Stimulated activated naive CD8-positive, alpha-beta T cell treated with anti-CD3 and anti-CD28 coated beads, Interleukin-15, amount 100 ng/mL, for 72 hours (primary cell): ENCODE data around the gene SEMA3D.

ENCODE experiments used
- ATAC-seq: fragments of 150-1000 bp; cut with Tn5 transposase; 2 replicates; pipeline ENCODE4 v1.10.0; 2021; ENCODE audit warnings: mild to moderate bottlenecking, moderate library complexity
- DNase-seq, 2 donors: peaks; one replicate each; pipeline ENCODE4 v3.0.0; 2021 to 2022
- H3K27ac Mint-ChIP-seq, 2 donors: one replicate each; pipeline ENCODE4 v1.8.0; 2022; ENCODE audit warnings: mild to moderate bottlenecking in 2 of 2, mixed read lengths in 2 of 2, moderate library complexity in 2 of 2
- H3K27me3 Mint-ChIP-seq: one replicate; pipeline ENCODE4 v1.8.0; 2022; ENCODE audit warnings: mixed read lengths
- H3K4me1 Mint-ChIP-seq: one replicate; pipeline ENCODE4 v1.8.0; 2022; ENCODE audit warnings: mild to moderate bottlenecking, mixed read lengths
- H3K4me3 Mint-ChIP-seq, 2 donors: one replicate each; pipeline ENCODE4 v1.8.0; 2022; ENCODE audit warnings: mild to moderate bottlenecking in 2 of 2, mixed read lengths in 2 of 2, moderate library complexity in 1 of 2
- H3K9me3 Mint-ChIP-seq, 2 donors: one replicate each; pipeline ENCODE4 v1.8.0; 2022; ENCODE audit warnings: mixed read lengths in 2 of 2

The SEMA3D gene

DNA sequence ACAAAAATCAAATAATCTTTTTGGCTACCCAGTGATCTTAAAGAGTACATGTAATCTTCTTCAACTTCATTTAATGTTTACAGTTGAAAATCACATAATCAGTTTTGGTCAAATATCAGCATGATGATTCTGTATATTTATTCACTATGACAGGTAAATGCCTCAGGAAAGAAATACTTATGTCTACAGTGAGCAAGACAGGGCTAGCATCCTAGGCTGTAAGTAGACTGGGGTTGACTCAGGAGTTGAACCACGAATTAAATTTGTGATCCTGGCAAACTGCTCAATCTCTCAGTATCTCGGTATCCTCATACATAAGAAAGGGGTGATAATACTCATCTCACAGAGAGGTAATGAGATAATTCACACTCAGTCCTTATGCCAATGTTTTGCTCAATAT lies 71.8 kb downstream of the SEMA3D start:
- no peaks in the 10 kb centered on the region for H3K4me1 Mint-ChIP-seq
- H3K27ac Mint-ChIP-seq: no peak overlapping the region
- DNase-seq: no peak
- no peaks in the 10 kb centered on the region for H3K27me3 Mint-ChIP-seq
- H3K9me3 Mint-ChIP-seq: no peaks in the 10 kb centered on the region
- no peak overlapping the region for H3K4me3 Mint-ChIP-seq
- no peak for ATAC-seq

DNA sequence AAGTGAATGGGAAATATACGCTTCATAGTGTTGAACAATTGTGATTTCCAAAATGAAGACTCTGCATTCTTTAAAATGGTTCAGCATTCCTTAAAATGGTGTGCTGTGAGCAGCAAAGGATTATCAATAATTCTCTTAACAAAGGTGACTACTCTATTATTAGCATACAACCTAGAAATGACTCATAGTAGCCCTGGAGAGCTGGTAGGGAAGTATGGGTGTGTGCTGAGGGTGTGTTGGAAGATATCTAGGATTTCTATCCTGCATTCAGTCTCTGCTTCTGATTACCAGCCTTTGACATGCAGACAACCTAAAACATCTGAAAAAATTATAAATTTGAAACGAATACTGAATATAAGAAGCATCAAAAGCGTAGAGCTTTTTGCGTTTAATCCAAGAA lies 72.5 kb downstream of the SEMA3D start:
- no peak overlapping the region for H3K4me3 Mint-ChIP-seq
- ATAC-seq (no peak), DNase-seq (no peak)
- H3K4me1 Mint-ChIP-seq: no peaks in the 10 kb centered on the region
- no peaks in the 10 kb centered on the region for H3K27me3 Mint-ChIP-seq
- no peak overlapping the region for H3K27ac Mint-ChIP-seq
- H3K9me3 Mint-ChIP-seq: no peaks in the 10 kb centered on the region

GRCh38 chr7:85111761-85112160 lies 75.1 kb downstream of the SEMA3D start:
- Mint-ChIP-seq H3K27ac (no peak overlapping the region), H3K9me3 (no peaks in the 10 kb centered on the region), H3K4me3 (no peak overlapping the region), H3K27me3 (no peaks in the 10 kb centered on the region), H3K4me1 (no peaks in the 10 kb centered on the region)
- no peak for ATAC-seq
- DNase-seq: no peak

- Mint-ChIP-seq H3K4me1 (no peaks in the 10 kb centered on the region), H3K9me3 (no peaks in the 10 kb centered on the region), H3K4me3 (no peak overlapping the region), H3K27ac (no peak overlapping the region), H3K27me3 (no peaks in the 10 kb centered on the region)
- no peak for ATAC-seq
- no peak for DNase-seq
Observed at GRCh38 chr7:85106719-85107118, 80.1 kb downstream of the SEMA3D start.

- DNase-seq (no peak), ATAC-seq (no peak)
- H3K27ac Mint-ChIP-seq: no peak overlapping the region
- H3K9me3 Mint-ChIP-seq: no peaks in the 10 kb centered on the region
- H3K4me3 Mint-ChIP-seq: no peak overlapping the region
- no peaks in the 10 kb centered on the region for H3K4me1 Mint-ChIP-seq
- no peaks in the 10 kb centered on the region for H3K27me3 Mint-ChIP-seq
Observed at GRCh38 chr7:85104432-85105205, 82.2 kb downstream of the SEMA3D start.

DNA sequence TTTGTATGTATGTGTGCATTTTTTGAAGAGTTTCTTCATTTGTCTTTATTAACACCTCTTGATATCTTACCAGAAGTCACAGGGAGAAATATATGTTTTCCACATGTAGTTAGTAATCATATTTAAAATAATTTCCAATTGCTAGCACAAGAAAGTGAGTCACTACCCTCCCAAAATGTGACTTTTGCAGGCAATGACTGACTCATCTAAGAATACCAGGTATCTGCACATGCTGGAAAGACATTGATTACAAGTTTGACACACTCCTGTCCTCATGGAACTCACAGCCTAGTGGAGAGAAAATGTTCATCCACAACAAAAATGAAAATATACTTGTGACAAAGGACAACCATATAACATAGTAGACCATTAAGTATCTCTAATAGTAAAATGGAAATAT lies 82.9 kb downstream of the SEMA3D start:
- no peak for DNase-seq
- Mint-ChIP-seq H3K27me3 (no peaks in the 10 kb centered on the region), H3K27ac (no peak overlapping the region), H3K4me3 (no peak overlapping the region), H3K9me3 (no peaks in the 10 kb centered on the region), H3K4me1 (no peaks in the 10 kb centered on the region)
- no peak for ATAC-seq

DNA sequence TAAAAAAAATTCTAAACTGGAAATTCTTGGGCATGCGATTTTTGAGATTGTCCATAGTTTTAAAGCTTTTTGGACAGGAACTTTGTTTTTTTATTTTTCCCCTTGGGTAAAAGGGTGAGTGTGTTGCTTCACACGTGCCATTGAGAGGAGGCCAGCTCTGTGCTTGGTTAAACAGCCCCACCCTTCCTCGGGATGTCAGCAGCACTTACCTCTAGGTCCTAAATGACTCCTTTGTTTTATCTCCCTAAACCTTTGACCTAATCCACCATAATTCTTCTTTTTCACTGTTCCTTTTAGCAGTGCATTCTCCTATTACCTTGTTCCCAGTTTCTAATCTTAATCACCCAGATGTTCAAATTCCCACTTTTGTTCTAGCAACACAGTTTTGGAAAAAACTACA lies 83.5 kb downstream of the SEMA3D start:
- ATAC-seq (no peak), DNase-seq (no peak)
- no peak overlapping the region for H3K27ac Mint-ChIP-seq
- no peaks in the 10 kb centered on the region for H3K27me3 Mint-ChIP-seq
- H3K4me1 Mint-ChIP-seq: no peaks in the 10 kb centered on the region
- no peak overlapping the region for H3K4me3 Mint-ChIP-seq
- no peaks in the 10 kb centered on the region for H3K9me3 Mint-ChIP-seq

DNA sequence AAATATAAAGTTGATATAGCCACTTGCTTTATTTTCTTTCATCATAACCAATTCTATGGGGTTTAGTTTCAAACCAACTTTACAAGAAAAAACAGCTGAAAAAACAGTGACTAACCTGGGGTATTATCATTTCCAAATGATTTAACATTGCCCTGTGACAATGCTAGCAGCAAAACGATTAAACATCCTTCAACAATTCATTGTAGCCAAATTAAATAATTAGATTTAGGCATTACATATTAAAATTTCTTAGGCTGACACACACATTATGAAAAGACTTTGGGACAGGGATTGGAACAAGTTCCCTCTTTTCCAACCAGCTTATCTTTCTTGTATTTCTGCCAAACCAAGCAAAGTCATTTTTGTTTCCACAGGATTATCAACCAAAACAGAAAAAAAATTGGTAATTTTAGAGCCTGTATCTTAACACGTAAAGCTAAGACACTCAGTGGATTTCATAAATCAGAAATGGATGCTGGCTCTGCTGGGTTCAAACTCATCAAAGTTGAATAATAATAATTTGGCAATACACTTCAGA lies 84.0 kb downstream of the SEMA3D start:
- no peak for ATAC-seq
- DNase-seq: no peak
- Mint-ChIP-seq H3K9me3 (no peaks in the 10 kb centered on the region), H3K4me3 (no peak overlapping the region), H3K27ac (no peak overlapping the region), H3K4me1 (no peaks in the 10 kb centered on the region), H3K27me3 (no peaks in the 10 kb centered on the region)

GRCh38 chr7:85101347-85101746 lies 85.5 kb downstream of the SEMA3D start:
- DNase-seq (no peak), ATAC-seq (no peak)
- H3K27ac Mint-ChIP-seq: no peak overlapping the region
- H3K4me3 Mint-ChIP-seq: no peak overlapping the region
- H3K9me3 Mint-ChIP-seq: no peaks in the 10 kb centered on the region
- H3K27me3 Mint-ChIP-seq: no peaks in the 10 kb centered on the region
- no peaks in the 10 kb centered on the region for H3K4me1 Mint-ChIP-seq

GRCh38 chr7:85097844-85098243 lies 89.0 kb downstream of the SEMA3D start:
- no peak overlapping the region for H3K27ac Mint-ChIP-seq
- no peaks in the 10 kb centered on the region for H3K4me1 Mint-ChIP-seq
- no peak for ATAC-seq
- H3K4me3 Mint-ChIP-seq: no peak overlapping the region
- DNase-seq: no peak
- H3K27me3 Mint-ChIP-seq: no peaks in the 10 kb centered on the region
- H3K9me3 Mint-ChIP-seq: no peaks in the 10 kb centered on the region

- H3K27me3 Mint-ChIP-seq: no peaks in the 10 kb centered on the region
- no peak overlapping the region for H3K4me3 Mint-ChIP-seq
- no peaks in the 10 kb centered on the region for H3K9me3 Mint-ChIP-seq
- no peaks in the 10 kb centered on the region for H3K4me1 Mint-ChIP-seq
- DNase-seq (no peak), ATAC-seq (no peak)
- no peak overlapping the region for H3K27ac Mint-ChIP-seq
Observed at GRCh38 chr7:85095806-85096205, 91.0 kb downstream of the SEMA3D start.

GRCh38 chr7:85095366-85095765 lies 91.5 kb downstream of the SEMA3D start:
- Mint-ChIP-seq H3K9me3 (no peaks in the 10 kb centered on the region), H3K27me3 (no peaks in the 10 kb centered on the region), H3K4me1 (no peaks in the 10 kb centered on the region), H3K27ac (no peak overlapping the region), H3K4me3 (no peak overlapping the region)
- ATAC-seq: no peak
- DNase-seq: no peak

- H3K27ac Mint-ChIP-seq: no peak overlapping the region
- no peak for ATAC-seq
- no peak overlapping the region for H3K4me3 Mint-ChIP-seq
- no peaks in the 10 kb centered on the region for H3K27me3 Mint-ChIP-seq
- no peak for DNase-seq
- H3K9me3 Mint-ChIP-seq: no peaks in the 10 kb centered on the region
- no peaks in the 10 kb centered on the region for H3K4me1 Mint-ChIP-seq
Observed at GRCh38 chr7:85094046-85094725, 92.7 kb downstream of the SEMA3D start.

GRCh38 chr7:85091565-85091928 lies 95.3 kb downstream of the SEMA3D start:
- ATAC-seq: no peak
- no peak for DNase-seq
- no peaks in the 10 kb centered on the region for H3K9me3 Mint-ChIP-seq
- H3K27me3 Mint-ChIP-seq: no peaks in the 10 kb centered on the region
- no peak overlapping the region for H3K27ac Mint-ChIP-seq
- H3K4me1 Mint-ChIP-seq: no peaks in the 10 kb centered on the region
- H3K4me3 Mint-ChIP-seq: no peak overlapping the region

- no peaks in the 10 kb centered on the region for H3K27me3 Mint-ChIP-seq
- H3K27ac Mint-ChIP-seq: no peak overlapping the region
- ATAC-seq: no peak
- no peak overlapping the region for H3K4me3 Mint-ChIP-seq
- H3K4me1 Mint-ChIP-seq: no peaks in the 10 kb centered on the region
- H3K9me3 Mint-ChIP-seq: no peaks in the 10 kb centered on the region
- DNase-seq: no peak
Observed at GRCh38 chr7:85090919-85091564, 95.8 kb downstream of the SEMA3D start.

DNA sequence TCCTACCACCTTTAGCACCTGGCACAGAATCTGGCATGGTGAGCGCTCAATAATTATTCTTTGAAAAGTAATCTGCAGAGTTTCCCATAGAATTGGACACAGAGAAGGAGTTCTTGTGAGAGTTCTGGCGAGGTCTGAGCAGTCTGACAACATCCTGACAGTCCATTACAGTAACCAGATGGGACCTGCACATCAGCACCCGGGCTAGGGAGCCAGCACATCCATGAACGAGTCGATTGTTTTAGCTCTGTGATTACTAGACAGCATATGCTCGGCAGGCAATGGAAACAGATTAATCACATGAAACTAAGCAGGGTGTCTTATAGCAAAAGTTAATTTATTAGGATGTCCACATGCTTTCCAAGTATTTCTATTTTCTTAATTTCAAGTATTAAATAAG lies 96.7 kb downstream of the SEMA3D start:
- Mint-ChIP-seq H3K9me3 (no peaks in the 10 kb centered on the region), H3K27me3 (no peaks in the 10 kb centered on the region), H3K4me3 (no peak overlapping the region), H3K4me1 (no peaks in the 10 kb centered on the region), H3K27ac (no peak overlapping the region)
- no peak for DNase-seq
- ATAC-seq: no peak
